ENCODE measurements around the gene GALNT2.

DNA sequence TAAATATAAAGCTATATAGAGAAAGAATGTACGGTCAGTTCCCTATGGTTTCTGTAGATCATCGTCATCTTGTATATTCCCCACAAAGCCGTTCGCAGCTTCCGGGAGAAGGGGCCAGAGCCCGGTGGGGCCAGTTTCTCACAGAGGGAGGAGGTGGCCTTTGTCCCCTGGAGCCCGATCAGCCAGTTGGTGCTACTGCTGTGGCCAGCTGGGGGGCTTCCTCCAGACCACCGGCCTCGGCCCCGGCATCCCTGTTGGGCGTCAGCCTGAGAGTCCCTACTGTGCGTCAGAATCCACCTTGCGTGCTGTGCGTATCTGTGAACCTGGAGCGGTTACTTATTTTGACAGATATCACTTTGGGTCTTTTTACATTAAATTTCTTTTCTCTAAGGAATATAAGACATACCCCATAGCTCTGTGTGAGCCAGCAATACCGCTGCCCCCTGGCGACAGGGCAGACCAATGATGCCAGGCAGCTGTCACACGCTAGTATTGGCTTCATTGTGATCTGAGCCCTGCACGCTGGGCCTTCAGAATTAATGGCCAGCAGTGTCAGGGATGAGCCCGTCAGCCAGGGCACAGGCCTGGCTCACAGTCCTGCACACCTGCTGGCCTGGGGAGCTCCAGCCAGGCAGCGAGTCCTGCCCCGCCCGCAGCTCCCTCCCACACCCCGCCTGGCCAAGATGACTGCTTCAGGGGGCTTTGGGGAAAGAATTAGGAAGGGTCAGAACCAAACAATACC lies 213.2 kb downstream of the GALNT2 start:
- TF ChIP-seq POLR2AphosphoS5 (IDR thresholded peaks at IDR 0.05; ENCODE audit: borderline replicate concordance, low read depth, low read length) (no peak), EZH2 (IDR thresholded peaks at IDR 0.05) (no peak), FOXP2 (optimal IDR thresholded peaks at IDR 0.05; ENCODE audit: control extremely low read depth, extremely low read length, insufficient read depth) (no peak)
